Parathyroid adenoma (tissue), 2 donors: ENCODE results near the gene FSTL3.

ENCODE experiments used
- H2AFZ ChIP-seq: fragments of 300-600 bp; sonication (generic); one replicate; pipeline ENCODE4 v1.7.0; 2017; ENCODE audit warnings: antibody characterized with exemption, mild to moderate bottlenecking
- H3K27ac ChIP-seq: fragments of 300-600 bp; sonication (generic); one replicate; pipeline ENCODE4 v1.7.0; 2017
- H3K27me3 ChIP-seq: fragments of 300-600 bp; sonication (generic); one replicate; pipeline ENCODE4 v1.7.0; 2017; ENCODE audit warnings: low read length; ENCODE audit not compliant: control insufficient read depth, insufficient read depth
- H3K36me3 ChIP-seq: fragments of 300-600 bp; sonication (generic); one replicate; pipeline ENCODE4 v1.7.0; 2017; ENCODE audit warnings: low read length; ENCODE audit not compliant: control insufficient read depth, insufficient read depth
- H3K4me1 ChIP-seq: fragments of 300-600 bp; sonication (generic); one replicate; pipeline ENCODE4 v1.7.0; 2017; ENCODE audit warnings: control low read depth
- H3K4me2 ChIP-seq: fragments of 300-600 bp; sonication (generic); one replicate; pipeline ENCODE4 v1.7.0; 2017; ENCODE audit warnings: low read length
- H3K4me3 ChIP-seq: fragments of 300-600 bp; sonication (generic); one replicate; pipeline ENCODE4 v1.7.0; 2017; ENCODE audit warnings: low read depth, low read length
- H3K79me2 ChIP-seq: fragments of 300-600 bp; sonication (generic); one replicate; pipeline ENCODE4 v1.7.0; 2017; ENCODE audit warnings: control low read depth
- H3K9ac ChIP-seq: fragments of 300-600 bp; sonication (generic); one replicate; pipeline ENCODE4 v1.7.0; 2017; ENCODE audit warnings: mild to moderate bottlenecking
- H3K9me3 ChIP-seq: fragments of 300-600 bp; sonication (generic); one replicate; pipeline ENCODE4 v1.7.0; 2017; ENCODE audit warnings: low read length; ENCODE audit not compliant: control insufficient read depth
- CTCF ChIP-seq: fragments of 300-600 bp; sonication (generic); IDR thresholded peaks from one replicate; pipeline ENCODE4 v1.7.0; 2017; ENCODE audit warnings: antibody characterized with exemption, mild to moderate bottlenecking
- donor health status: primary hyperparathyroidism.

FSTL3 gene

GRCh38 chr19:648904-649801 is 27.0 kb upstream of the FSTL3 start:
- H3K79me2 ChIP-seq, result peaks cover 16% of the 10 kb centered on the region
- no peak overlapping the region for H2AFZ ChIP-seq
- H3K4me3 ChIP-seq, result no peak overlapping the region
- no peak overlapping the region for H3K4me2 ChIP-seq
- H3K4me1 ChIP-seq, result no peaks in the 10 kb centered on the region
- no peaks in the 10 kb centered on the region for H3K36me3 ChIP-seq
- no peak overlapping the region for H3K9ac ChIP-seq
- no peaks in the 10 kb centered on the region for H3K9me3 ChIP-seq
- TF ChIP-seq CTCF, result no peak
- no peaks in the 10 kb centered on the region for H3K27me3 ChIP-seq
- H3K27ac ChIP-seq, result no peak overlapping the region

GRCh38 chr19:650121-650520 is 26.1 kb upstream of the FSTL3 start:
- no peaks in the 10 kb centered on the region for H3K4me1 ChIP-seq
- H3K9ac ChIP-seq, result no peak overlapping the region
- no peaks in the 10 kb centered on the region for H3K36me3 ChIP-seq
- TF ChIP-seq CTCF, result no peak
- no peak overlapping the region for H3K4me2 ChIP-seq
- H3K4me3 ChIP-seq, result no peak overlapping the region
- no peak overlapping the region for H3K27ac ChIP-seq
- H3K79me2 ChIP-seq, result peaks cover 18% of the 10 kb centered on the region
- H2AFZ ChIP-seq, result no peak overlapping the region
- no peaks in the 10 kb centered on the region for H3K9me3 ChIP-seq
- no peaks in the 10 kb centered on the region for H3K27me3 ChIP-seq

- no peak overlapping the region for H2AFZ ChIP-seq
- H3K4me1 ChIP-seq, result no peaks in the 10 kb centered on the region
- H3K9me3 ChIP-seq, result no peaks in the 10 kb centered on the region
- no peak overlapping the region for H3K4me3 ChIP-seq
- H3K27me3 ChIP-seq, result no peaks in the 10 kb centered on the region
- H3K27ac ChIP-seq, result no peak overlapping the region
- no peak for TF ChIP-seq CTCF
- H3K79me2 ChIP-seq, result peaks cover 28% of the 10 kb centered on the region
- no peak overlapping the region for H3K9ac ChIP-seq
- no peak overlapping the region for H3K4me2 ChIP-seq
- H3K36me3 ChIP-seq, result no peaks in the 10 kb centered on the region
Observed at GRCh38 chr19:651114-651818, 24.9 kb upstream of the FSTL3 start.

- H3K27me3 ChIP-seq, result no peaks in the 10 kb centered on the region
- no peak overlapping the region for H3K9ac ChIP-seq
- no peaks in the 10 kb centered on the region for H3K36me3 ChIP-seq
- no peak overlapping the region for H3K27ac ChIP-seq
- TF ChIP-seq CTCF, result no peak
- no peaks in the 10 kb centered on the region for H3K4me1 ChIP-seq
- no peak overlapping the region for H3K4me2 ChIP-seq
- no peak overlapping the region for H2AFZ ChIP-seq
- no peaks in the 10 kb centered on the region for H3K9me3 ChIP-seq
- peaks cover 28% of the 10 kb centered on the region for H3K79me2 ChIP-seq
- H3K4me3 ChIP-seq, result no peak overlapping the region
Observed at GRCh38 chr19:651991-652390, 24.2 kb upstream of the FSTL3 start.
